Breast epithelium (tissue), 4 donors: ENCODE measurements around the gene RUNDC3A. TPM values are rescaled to one million over a fixed set of nuclear protein-coding genes. Genes with fewer than 3 reads are reported as not detected.

ENCODE experiments used
- DNase-seq, 2 donors: peaks; one replicate each; pipeline ENCODE4 v3.0.0-alpha.2; 2019; ENCODE audit warnings: low spot score in 2 of 2
- H3K27ac ChIP-seq, 2 donors: fragments of 200-600 bp; sonication (generic) in 1 of 2; one replicate each; pipeline ENCODE4 v1.5.1; 2016 to 2019; ENCODE audit warnings: mild to moderate bottlenecking in 1 of 2
- H3K27me3 ChIP-seq, 2 donors: fragments of 200-600 bp; sonication (generic) in 1 of 2; one replicate each; pipeline versions ENCODE4 v1.5.1 to v1.6.0; 2017 to 2019; ENCODE audit warnings: control low read depth in 1 of 2, mild to moderate bottlenecking in 1 of 2
- H3K36me3 ChIP-seq: fragments of 200-600 bp; one replicate; pipeline ENCODE4 v1.5.1; 2019
- H3K4me1 ChIP-seq, 2 donors: fragments of 200-600 bp; sonication (generic); one replicate each; pipeline ENCODE4 v1.5.1; 2016 to 2019; ENCODE audit warnings: control low read depth in 1 of 2
- H3K4me3 ChIP-seq, 3 donors: fragments of 200-600 bp; sonication (generic); 1 replicate in 2 of 3; 2 replicates in 1 of 3; pipeline ENCODE4 v1.5.1; 2016 to 2019; ENCODE audit warnings: mild to moderate bottlenecking in 3 of 3, moderate library complexity in 2 of 3
- H3K9me3 ChIP-seq, 2 donors: fragments of 200-600 bp; sonication (generic) in 1 of 2; one replicate each; pipeline ENCODE4 v1.5.1; 2016 to 2019; ENCODE audit warnings: control low read depth in 1 of 2
- CTCF ChIP-seq, 3 donors: fragments of 450-650 bp; IDR thresholded peaks; one replicate each; pipeline ENCODE4 v1.5.1; 2016 to 2017; ENCODE audit warnings: antibody characterized with exemption in 3 of 3, mild to moderate bottlenecking in 3 of 3, moderate library complexity in 3 of 3
- POLR2A ChIP-seq: fragments of 450-650 bp; IDR thresholded peaks from one replicate; pipeline ENCODE4 v1.6.1; 2016; ENCODE audit warnings: antibody characterized with exemption, mild to moderate bottlenecking, moderate library complexity
- POLR2AphosphoS5 ChIP-seq, 3 donors: sonication (generic); formaldehyde crosslinking; IDR thresholded peaks; one replicate each; pipeline ENCODE4 v1.6.1; 2017; ENCODE audit warnings: antibody characterized with exemption in 3 of 3
- intact Hi-C: fragments of 100-400 bp; cut with DNase I; formaldehyde crosslinking; loops from one replicate; pipeline ENCODE4 v1.15.1; 2023; ENCODE audit warnings: low total_unique reads
- total RNA-seq, 3 donors: library from RNA; depleted of rRNA; stranded (reverse); fragments of >200 nt; gene quantifications; one replicate each; pipeline ENCODE4 v1.1.0, GENCODE V29; 2016

The RUNDC3A gene
- total RNA-seq, 3 donors from 2014 or later, result 0.48 to 1.6 TPM; not detected in 1

GRCh38 chr17:44367231-44367979 lies 59.0 kb downstream of the RUNDC3A start:
- TF ChIP-seq POLR2A, result no peak
- TF ChIP-seq POLR2AphosphoS5 (IDR thresholded peaks at IDR 0.05), result no peak
- no peak for TF ChIP-seq CTCF (IDR thresholded peaks at IDR 0.05)
- DNase-seq, result no peak
- peaks cover 0 to 13% of the 10 kb centered on the region in 2 donors for H3K27me3 ChIP-seq
- no peak overlapping the region for H3K27ac ChIP-seq
- intact Hi-C loops, result no loop called here
- no peaks in the 10 kb centered on the region for H3K9me3 ChIP-seq
- H3K36me3 ChIP-seq, result no peaks in the 10 kb centered on the region
- H3K4me1 ChIP-seq, result peaks cover 0 to 4% of the 10 kb centered on the region in 2 donors
- H3K4me3 ChIP-seq, result no peak overlapping the region

Other genes with a start within 250 kb of the RUNDC3A start
- 10 to 100 TPM; 36.8 to 45.4 (median 43.6) TPM for gene LSM12, start 241.9 kb upstream of the RUNDC3A start, total RNA-seq
- gene G6PC3, start 237.9 kb upstream of the RUNDC3A start, total RNA-seq, result 10 to 100 TPM; 34.7 to 39.8 (median 35.4) TPM
- gene HDAC5, start 185.0 kb upstream of the RUNDC3A start, total RNA-seq, result 10 to 100 TPM; 66.5 to 79.3 (median 75.4) TPM
- gene HROB, start 166.7 kb upstream of the RUNDC3A start, total RNA-seq, result 1 to 10 TPM; 1.2 to 2.1 (median 1.6) TPM
- under 1 TPM in 2 of 3 donors, not detected in 1; 0.29 to 0.33 TPM for gene ASB16, start 137.9 kb upstream of the RUNDC3A start, total RNA-seq
- gene TMUB2, start 121.6 kb upstream of the RUNDC3A start, total RNA-seq, result 10 to 100 TPM; 36.0 to 52.0 (median 40.6) TPM
- 10 to 100 TPM; 34.7 to 45.8 (median 38.3) TPM for gene ATXN7L3, start 108.7 kb upstream of the RUNDC3A start, total RNA-seq
- gene UBTF, start 88.9 kb upstream of the RUNDC3A start, total RNA-seq, result 10 to 100 TPM; 50.1 to 65.1 (median 60.6) TPM
- gene SLC4A1, start 40.5 kb upstream of the RUNDC3A start, total RNA-seq, result under 1 TPM in 1 of 3 donors, not detected in 2; 0.33 TPM
- gene SLC25A39, start 16.2 kb downstream of the RUNDC3A start, total RNA-seq, result 10 to 100 TPM; 53.1 to 88.2 (median 64.2) TPM
- 100 to 1,000 TPM; 166 to 372 (median 252) TPM for gene GRN, start 36.7 kb downstream of the RUNDC3A start, total RNA-seq
- gene FAM171A2, start 55.3 kb downstream of the RUNDC3A start, total RNA-seq, result 1 to 10 TPM in 2 of 3 donors, under 1 TPM in 1; 0.88 to 2.9 (median 2.7) TPM
- 1 to 10 TPM in 2 of 3 donors, under 1 TPM in 1; 0.66 to 1.2 (median 1.1) TPM for gene ITGA2B, start 81.0 kb downstream of the RUNDC3A start, total RNA-seq
- 10 to 100 TPM; 36.8 to 62.5 (median 51.5) TPM for gene GPATCH8, start 194.8 kb downstream of the RUNDC3A start, total RNA-seq
- 1 to 10 TPM; 1.9 to 3.6 (median 3.0) TPM for gene FZD2, start 248.9 kb downstream of the RUNDC3A start, total RNA-seq